MCF 10A (cell line): ENCODE data around the gene ABRACL. TPM values are rescaled to one million over a fixed set of nuclear protein-coding genes. Genes with fewer than 3 reads are reported as not detected.
"Not testable (repeated sequence)": the region's sequence is repeated elsewhere in the genome, so short reads cannot be mapped to it uniquely, and the experiment has no call there.

Experiments
- BruUV-seq: library from RNA; stranded (reverse); fragments of 400-500 nt; replicated peaks from 2 replicates; lab custom pipeline; 2021; lab: Mats Ljungman, UMichigan
- CTCF ChIA-PET: fragments of 300-600 bp; sonication (Branson Sonifier 250); formaldehyde crosslinking; extraction: SDS; loops from one replicate; lab custom pipeline; 2021; ENCODE audit warnings: antibody characterized with exemption, inconsistent platforms; lab: Yijun Ruan, JAX
- POLR2A ChIA-PET: fragments of 300-600, 350-650 bp; sonication (Branson Sonifier 250); formaldehyde crosslinking; extraction: SDS; loops from one replicate; lab custom pipeline; 2020; ENCODE audit warnings: antibody characterized with exemption, inconsistent platforms; lab: Yijun Ruan, JAX
- DNase-seq: peaks from one replicate; pipeline ENCODE4 v3.0.0-alpha.2; 2018; ENCODE audit not compliant: unreplicated experiment
- H3K27ac Mint-ChIP-seq: one replicate; pipeline ENCODE4 v1.8.0; 2022; ENCODE audit warnings: mild to moderate bottlenecking, low read depth, mixed read lengths; ENCODE audit not compliant: unreplicated experiment
- H3K27me3 Mint-ChIP-seq: one replicate; pipeline ENCODE4 v1.8.0; 2022; ENCODE audit warnings: mixed read lengths; ENCODE audit not compliant: insufficient read depth, unreplicated experiment
- H3K36me3 Mint-ChIP-seq: one replicate; pipeline ENCODE4 v1.8.0; 2022; ENCODE audit warnings: mild to moderate bottlenecking, moderate library complexity, mixed read lengths; ENCODE audit not compliant: insufficient read depth, unreplicated experiment
- H3K4me1 Mint-ChIP-seq: one replicate; pipeline ENCODE4 v1.8.0; 2022; ENCODE audit warnings: mixed read lengths; ENCODE audit not compliant: insufficient read depth, unreplicated experiment
- H3K4me3 Mint-ChIP-seq: one replicate; pipeline ENCODE4 v1.8.0; 2022; ENCODE audit warnings: mild to moderate bottlenecking, moderate library complexity, mixed read lengths; ENCODE audit not compliant: unreplicated experiment
- H3K9me3 Mint-ChIP-seq: one replicate; pipeline ENCODE4 v1.8.0; 2022; ENCODE audit warnings: mixed read lengths; ENCODE audit not compliant: unreplicated experiment
- intact Hi-C: fragments of 100-400 bp; cut with micrococcal nuclease; formaldehyde crosslinking; loops from 2 replicates; pipeline ENCODE4 v1.14.1; 2022
- total RNA-seq: library from RNA; stranded (reverse); gene quantifications from 2 replicates; pipeline ENCODE4 v1.2.3, GENCODE V29; 2022
- TF ChIP-seq, protein P1 (sequence below): fragments of 200-600 bp; IDR thresholded peaks from one replicate; pipeline ENCODE4 v1.8.0; 2022; ENCODE audit warnings: antibody characterized with exemption, mild to moderate bottlenecking; ENCODE audit not compliant: unreplicated experiment

Gene ABRACL
- total RNA-seq, 1 experiment from 2014 or later, result 24.0 TPM

DNA sequence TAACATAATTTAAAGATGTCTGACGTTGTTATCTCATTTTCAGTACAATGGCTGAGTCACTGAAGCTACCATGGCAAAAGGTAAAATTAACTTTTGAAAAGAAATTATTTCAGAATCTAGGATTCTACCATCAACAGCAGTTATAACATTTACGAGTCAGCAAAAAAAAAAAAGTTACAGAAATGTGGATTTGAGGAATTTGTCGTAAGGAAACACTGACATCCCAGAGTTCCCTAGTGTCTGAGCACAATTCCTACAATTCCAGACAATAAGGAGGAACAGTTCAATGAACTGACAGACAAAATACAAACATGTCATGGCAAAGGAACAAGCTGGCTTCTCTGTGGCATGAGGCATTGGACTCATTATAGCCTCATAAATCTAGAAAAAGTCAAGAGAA, 19.1 kb downstream of the ABRACL start:
- no peaks in the 10 kb centered on the region for H3K4me1 Mint-ChIP-seq
- no peak overlapping the region for H3K27ac Mint-ChIP-seq
- TF ChIP-seq, protein P1, sequence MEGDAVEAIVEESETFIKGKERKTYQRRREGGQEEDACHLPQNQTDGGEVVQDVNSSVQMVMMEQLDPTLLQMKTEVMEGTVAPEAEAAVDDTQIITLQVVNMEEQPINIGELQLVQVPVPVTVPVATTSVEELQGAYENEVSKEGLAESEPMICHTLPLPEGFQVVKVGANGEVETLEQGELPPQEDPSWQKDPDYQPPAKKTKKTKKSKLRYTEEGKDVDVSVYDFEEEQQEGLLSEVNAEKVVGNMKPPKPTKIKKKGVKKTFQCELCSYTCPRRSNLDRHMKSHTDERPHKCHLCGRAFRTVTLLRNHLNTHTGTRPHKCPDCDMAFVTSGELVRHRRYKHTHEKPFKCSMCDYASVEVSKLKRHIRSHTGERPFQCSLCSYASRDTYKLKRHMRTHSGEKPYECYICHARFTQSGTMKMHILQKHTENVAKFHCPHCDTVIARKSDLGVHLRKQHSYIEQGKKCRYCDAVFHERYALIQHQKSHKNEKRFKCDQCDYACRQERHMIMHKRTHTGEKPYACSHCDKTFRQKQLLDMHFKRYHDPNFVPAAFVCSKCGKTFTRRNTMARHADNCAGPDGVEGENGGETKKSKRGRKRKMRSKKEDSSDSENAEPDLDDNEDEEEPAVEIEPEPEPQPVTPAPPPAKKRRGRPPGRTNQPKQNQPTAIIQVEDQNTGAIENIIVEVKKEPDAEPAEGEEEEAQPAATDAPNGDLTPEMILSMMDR, result no peak
- no peaks in the 10 kb centered on the region for H3K27me3 Mint-ChIP-seq
- H3K36me3 Mint-ChIP-seq, result peaks cover 5% of the 10 kb centered on the region
- H3K9me3 Mint-ChIP-seq, result no peaks in the 10 kb centered on the region
- CTCF ChIA-PET, result no interaction called here
- no TSS peak for BruUV-seq
- no peak for DNase-seq
- intact Hi-C loops, result no loop called here
- no peak overlapping the region for H3K4me3 Mint-ChIP-seq
- POLR2A ChIA-PET, result interaction anchor here (0.6 kb wide), 1 partner anchor 636 kb away, joined by 3 read pairs; no protein-coding TSS in a partner anchor

DNA sequence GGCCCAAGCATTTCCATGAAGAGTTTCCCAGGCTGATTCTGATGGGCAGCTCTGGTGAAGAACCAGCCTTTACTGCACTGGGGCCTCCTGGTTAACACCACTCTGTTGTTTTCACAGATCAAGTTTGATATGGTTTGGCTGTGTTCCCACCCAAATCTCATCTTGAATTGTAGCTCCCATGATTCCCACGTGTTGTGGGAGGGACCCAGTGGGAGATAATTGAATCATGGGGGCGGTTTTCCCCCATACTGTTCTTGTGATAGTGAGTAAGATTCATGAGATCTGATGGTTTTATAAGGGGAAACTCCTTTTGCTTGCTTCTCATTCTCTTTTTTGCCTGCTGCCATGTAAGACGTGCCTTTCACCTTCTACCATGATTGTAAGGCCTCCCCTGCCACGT, 20.4 kb downstream of the ABRACL start:
- intact Hi-C loops, H3K27me3 Mint-ChIP-seq, H3K36me3 Mint-ChIP-seq, DNase-seq, H3K4me3 Mint-ChIP-seq, POLR2A ChIA-PET, H3K4me1 Mint-ChIP-seq, BruUV-seq, H3K27ac Mint-ChIP-seq, H3K9me3 Mint-ChIP-seq: not testable (repeated sequence)
- CTCF ChIA-PET, result interaction anchor here (0.6 to 0.8 kb wide), 2 partner anchors 30 to 430 kb away, joined by 3 to 5 read pairs; no protein-coding TSS in a partner anchor

GRCh38 chr6:139050131-139050769, 21.7 kb downstream of the ABRACL start:
- H3K4me3 Mint-ChIP-seq, BruUV-seq, intact Hi-C loops, H3K9me3 Mint-ChIP-seq, H3K27ac Mint-ChIP-seq, H3K4me1 Mint-ChIP-seq, CTCF ChIA-PET, H3K27me3 Mint-ChIP-seq, H3K36me3 Mint-ChIP-seq, DNase-seq, POLR2A ChIA-PET: not testable (repeated sequence)

DNA sequence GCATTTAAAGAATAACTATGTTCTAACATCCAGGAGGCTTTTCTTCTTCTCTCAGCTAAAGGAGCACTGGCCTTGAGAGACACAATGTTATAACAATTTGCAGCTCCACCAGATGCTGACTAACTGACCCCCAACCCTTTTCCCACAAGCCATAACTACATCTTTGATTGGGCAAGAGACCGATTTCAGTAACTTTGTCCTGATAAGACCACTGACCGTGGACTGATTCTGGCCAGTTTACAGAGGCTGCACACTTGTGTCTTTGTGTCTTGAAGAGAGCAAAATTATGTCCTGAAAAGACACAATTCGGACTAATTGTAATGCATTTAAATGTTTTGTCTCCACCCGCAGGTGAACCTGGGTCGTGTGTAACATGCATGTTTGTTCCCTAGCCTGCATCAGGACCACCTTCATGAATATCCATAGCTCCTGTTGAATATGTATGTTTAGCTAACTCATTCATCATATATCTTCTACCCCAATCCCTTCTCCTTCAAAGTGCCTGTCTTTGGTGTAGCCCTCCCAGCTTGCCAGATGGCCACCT, 22.3 kb downstream of the ABRACL start:
- BruUV-seq, result no TSS peak
- Mint-ChIP-seq H3K4me1 (no peaks in the 10 kb centered on the region), H3K4me3 (no peak overlapping the region), H3K36me3 (no peaks in the 10 kb centered on the region), H3K27ac (no peak overlapping the region), H3K9me3 (no peaks in the 10 kb centered on the region), H3K27me3 (no peaks in the 10 kb centered on the region)
- TF ChIP-seq, protein P1, result no peak
- ChIA-PET CTCF (no interaction called here), POLR2A (interaction anchor here (0.7 kb wide), 1 partner anchor 59 kb away, joined by 4 read pairs; no protein-coding TSS in a partner anchor)
- intact Hi-C loops, result no loop called here
- no peak for DNase-seq

GRCh38 chr6:139051396-139052060, 23.0 kb downstream of the ABRACL start:
- no peak for DNase-seq
- no peaks in the 10 kb centered on the region for H3K27me3 Mint-ChIP-seq
- TF ChIP-seq, protein P1, result no peak
- intact Hi-C loops, result no loop called here
- no peak overlapping the region for H3K4me3 Mint-ChIP-seq
- H3K9me3 Mint-ChIP-seq, result no peaks in the 10 kb centered on the region
- CTCF ChIA-PET, result interaction anchor here (0.6 kb wide), 1 partner anchor 156 kb away, joined by 3 read pairs; no protein-coding TSS in a partner anchor
- no TSS peak for BruUV-seq
- no peak overlapping the region for H3K27ac Mint-ChIP-seq
- POLR2A ChIA-PET, result interaction anchor here (0.7 kb wide), 1 partner anchor 60 kb away, joined by 4 read pairs; no protein-coding TSS in a partner anchor
- no peaks in the 10 kb centered on the region for H3K36me3 Mint-ChIP-seq
- H3K4me1 Mint-ChIP-seq, result no peaks in the 10 kb centered on the region
